Mucosa of stomach (tissue), 1 donor: ENCODE measurements around the gene KCNJ1.

Source experiments
- H3K27me3 ChIP-seq: one replicate; pipeline ENCODE4 v1.7.0; 2013; ENCODE audit warnings: mild to moderate bottlenecking, low read length; ENCODE audit not compliant: control insufficient read depth, insufficient read depth
- H3K36me3 ChIP-seq: one replicate; pipeline ENCODE4 v1.7.0; 2013; ENCODE audit warnings: low read length; ENCODE audit not compliant: control insufficient read depth, insufficient read depth
- H3K4me1 ChIP-seq: one replicate; pipeline ENCODE4 v1.7.0; 2013; ENCODE audit warnings: mild to moderate bottlenecking, low read length; ENCODE audit not compliant: control insufficient read depth, insufficient read depth
- H3K4me3 ChIP-seq: one replicate; pipeline ENCODE4 v1.7.0; 2013; ENCODE audit warnings: low read length
- H3K9ac ChIP-seq: one replicate; pipeline ENCODE4 v1.7.0; 2013; ENCODE audit warnings: mild to moderate bottlenecking, low read length, moderate library complexity
- H3K9me3 ChIP-seq: one replicate; pipeline ENCODE4 v1.7.0; 2013; ENCODE audit warnings: mild to moderate bottlenecking, low read length, moderate library complexity; ENCODE audit not compliant: control insufficient read depth
- donor health status: Pancreatic carcinoma.

KCNJ1 gene

GRCh38 chr11:128853559-128853958, 13.5 kb downstream of the KCNJ1 start:
- Histone ChIP-seq H3K9me3 (no peaks in the 10 kb centered on the region), H3K4me1 (no peaks in the 10 kb centered on the region), H3K4me3 (no peak overlapping the region), H3K27me3 (no peaks in the 10 kb centered on the region), H3K9ac (no peak overlapping the region), H3K36me3 (no peaks in the 10 kb centered on the region)

- no peaks in the 10 kb centered on the region for H3K4me1 ChIP-seq
- H3K4me3 ChIP-seq: no peak overlapping the region
- H3K9me3 ChIP-seq: no peaks in the 10 kb centered on the region
- no peaks in the 10 kb centered on the region for H3K36me3 ChIP-seq
- H3K27me3 ChIP-seq: no peaks in the 10 kb centered on the region
- H3K9ac ChIP-seq: no peak overlapping the region
Measured at GRCh38 chr11:128852327-128853023, 14.6 kb downstream of the KCNJ1 start.

- Histone ChIP-seq H3K9ac (no peak overlapping the region), H3K36me3 (no peaks in the 10 kb centered on the region)
Measured at GRCh38 chr11:128848815-128849455, 18.2 kb downstream of the KCNJ1 start.

GRCh38 chr11:128846985-128847384, 20.1 kb downstream of the KCNJ1 start:
- Histone ChIP-seq H3K4me3 (no peak overlapping the region), H3K9me3 (no peaks in the 10 kb centered on the region), H3K36me3 (no peaks in the 10 kb centered on the region), H3K27me3 (no peaks in the 10 kb centered on the region), H3K4me1 (no peaks in the 10 kb centered on the region), H3K9ac (no peak overlapping the region)

More at GRCh38 chr11:128848815-128849455, 18.2 kb downstream of the KCNJ1 start:
- H3K27me3 ChIP-seq: no peaks in the 10 kb centered on the region
- H3K4me1 ChIP-seq: no peaks in the 10 kb centered on the region
- no peaks in the 10 kb centered on the region for H3K9me3 ChIP-seq
- no peak overlapping the region for H3K4me3 ChIP-seq

- H3K4me1 ChIP-seq: no peaks in the 10 kb centered on the region
Measured at GRCh38 chr11:128845334-128845780, 21.7 kb downstream of the KCNJ1 start.

GRCh38 chr11:128843198-128843785, 23.8 kb downstream of the KCNJ1 start:
- Histone ChIP-seq H3K4me3 (no peak overlapping the region), H3K36me3 (no peaks in the 10 kb centered on the region), H3K9me3 (no peaks in the 10 kb centered on the region), H3K9ac (no peak overlapping the region), H3K4me1 (no peaks in the 10 kb centered on the region), H3K27me3 (no peaks in the 10 kb centered on the region)

More at GRCh38 chr11:128845334-128845780, 21.7 kb downstream of the KCNJ1 start:
- no peak overlapping the region for H3K9ac ChIP-seq
- no peaks in the 10 kb centered on the region for H3K36me3 ChIP-seq
- H3K9me3 ChIP-seq: no peaks in the 10 kb centered on the region
- H3K27me3 ChIP-seq: no peaks in the 10 kb centered on the region
- H3K4me3 ChIP-seq: no peak overlapping the region

GRCh38 chr11:128841461-128842072, 25.5 kb downstream of the KCNJ1 start:
- Histone ChIP-seq H3K9ac (no peak overlapping the region), H3K9me3 (no peaks in the 10 kb centered on the region), H3K36me3 (no peaks in the 10 kb centered on the region), H3K27me3 (no peaks in the 10 kb centered on the region), H3K4me1 (no peaks in the 10 kb centered on the region), H3K4me3 (no peak overlapping the region)

- no peak overlapping the region for H3K4me3 ChIP-seq
- H3K4me1 ChIP-seq: no peaks in the 10 kb centered on the region
- no peaks in the 10 kb centered on the region for H3K27me3 ChIP-seq
- no peak overlapping the region for H3K9ac ChIP-seq
- H3K36me3 ChIP-seq: no peaks in the 10 kb centered on the region
- H3K9me3 ChIP-seq: no peaks in the 10 kb centered on the region
Measured at GRCh38 chr11:128840783-128841182, 26.3 kb downstream of the KCNJ1 start.

- no peak overlapping the region for H3K9ac ChIP-seq
- H3K27me3 ChIP-seq: no peaks in the 10 kb centered on the region
- no peaks in the 10 kb centered on the region for H3K9me3 ChIP-seq
- H3K4me3 ChIP-seq: no peak overlapping the region
- no peaks in the 10 kb centered on the region for H3K4me1 ChIP-seq
- no peaks in the 10 kb centered on the region for H3K36me3 ChIP-seq
Measured at GRCh38 chr11:128840137-128840536, 27.0 kb downstream of the KCNJ1 start.

GRCh38 chr11:128839081-128839480, 28.0 kb downstream of the KCNJ1 start:
- Histone ChIP-seq H3K4me3 (no peak overlapping the region), H3K9ac (no peak overlapping the region), H3K4me1 (no peaks in the 10 kb centered on the region), H3K27me3 (no peaks in the 10 kb centered on the region), H3K9me3 (no peaks in the 10 kb centered on the region), H3K36me3 (no peaks in the 10 kb centered on the region)

- H3K4me3 ChIP-seq: no peak overlapping the region
- no peaks in the 10 kb centered on the region for H3K9me3 ChIP-seq
- H3K36me3 ChIP-seq: no peaks in the 10 kb centered on the region
- no peaks in the 10 kb centered on the region for H3K27me3 ChIP-seq
- H3K4me1 ChIP-seq: no peaks in the 10 kb centered on the region
- no peak overlapping the region for H3K9ac ChIP-seq
Measured at GRCh38 chr11:128837627-128838026, 29.5 kb downstream of the KCNJ1 start.
